Suprapubic skin (tissue), 4 donors: ENCODE data around the gene SLC2A9.

Source experiments
- CTCF ChIP-seq, 2 donors: fragments of 200-600 bp in 1 of 2; fragments of 450-650 bp in 1 of 2; sonication (generic) in 1 of 2; IDR thresholded peaks; one replicate each; pipeline ENCODE4 v1.5.1; 2016 to 2019; ENCODE audit warnings: antibody characterized with exemption in 2 of 2, mild to moderate bottlenecking in 1 of 2, moderate library complexity in 1 of 2
- EP300 ChIP-seq: sonication (generic); formaldehyde crosslinking; IDR thresholded peaks from one replicate; pipeline ENCODE4 v1.6.1; 2017; ENCODE audit warnings: antibody characterized with exemption
- POLR2A ChIP-seq, 2 donors: fragments of 450-650 bp; IDR thresholded peaks; one replicate each; pipeline ENCODE4 v1.6.1; 2017; ENCODE audit warnings: antibody characterized with exemption in 2 of 2, mild to moderate bottlenecking in 2 of 2, moderate library complexity in 2 of 2
- POLR2AphosphoS5 ChIP-seq, 3 donors: sonication (generic); formaldehyde crosslinking; IDR thresholded peaks; one replicate each; pipeline ENCODE4 v1.6.1; 2017; ENCODE audit warnings: antibody characterized with exemption in 3 of 3

- TF ChIP-seq CTCF (IDR thresholded peaks at IDR 0.05) (no peak), POLR2A (IDR thresholded peaks at IDR 0.05) (no peak), POLR2AphosphoS5 (IDR thresholded peaks at IDR 0.05) (no peak), EP300 (no peak)
Measured at GRCh38 chr4:10035130-10035529, 13.8 kb upstream of the SLC2A9 start.
